SKM-1 treated with dmso at 0.1 percent for 144 hours (cell line): Measurements from ENCODE around the gene COL2A1.

Experiments used
- DNase-seq: peaks from one replicate; lab custom pipeline; 2025; ENCODE audit not compliant: unreplicated experiment; lab: John Stamatoyannopoulos, UW

Gene COL2A1

GRCh38 chr12:47990351-47991105, 13.7 kb downstream of the COL2A1 start:
- DNase-seq, result peak; percentile 21

GRCh38 chr12:47989666-47990065, 14.6 kb downstream of the COL2A1 start:
- DNase-seq, result no peak

- no peak for DNase-seq
These were observed 15.3 kb downstream of the COL2A1 start for GRCh38 chr12:47989023-47989417.

DNA sequence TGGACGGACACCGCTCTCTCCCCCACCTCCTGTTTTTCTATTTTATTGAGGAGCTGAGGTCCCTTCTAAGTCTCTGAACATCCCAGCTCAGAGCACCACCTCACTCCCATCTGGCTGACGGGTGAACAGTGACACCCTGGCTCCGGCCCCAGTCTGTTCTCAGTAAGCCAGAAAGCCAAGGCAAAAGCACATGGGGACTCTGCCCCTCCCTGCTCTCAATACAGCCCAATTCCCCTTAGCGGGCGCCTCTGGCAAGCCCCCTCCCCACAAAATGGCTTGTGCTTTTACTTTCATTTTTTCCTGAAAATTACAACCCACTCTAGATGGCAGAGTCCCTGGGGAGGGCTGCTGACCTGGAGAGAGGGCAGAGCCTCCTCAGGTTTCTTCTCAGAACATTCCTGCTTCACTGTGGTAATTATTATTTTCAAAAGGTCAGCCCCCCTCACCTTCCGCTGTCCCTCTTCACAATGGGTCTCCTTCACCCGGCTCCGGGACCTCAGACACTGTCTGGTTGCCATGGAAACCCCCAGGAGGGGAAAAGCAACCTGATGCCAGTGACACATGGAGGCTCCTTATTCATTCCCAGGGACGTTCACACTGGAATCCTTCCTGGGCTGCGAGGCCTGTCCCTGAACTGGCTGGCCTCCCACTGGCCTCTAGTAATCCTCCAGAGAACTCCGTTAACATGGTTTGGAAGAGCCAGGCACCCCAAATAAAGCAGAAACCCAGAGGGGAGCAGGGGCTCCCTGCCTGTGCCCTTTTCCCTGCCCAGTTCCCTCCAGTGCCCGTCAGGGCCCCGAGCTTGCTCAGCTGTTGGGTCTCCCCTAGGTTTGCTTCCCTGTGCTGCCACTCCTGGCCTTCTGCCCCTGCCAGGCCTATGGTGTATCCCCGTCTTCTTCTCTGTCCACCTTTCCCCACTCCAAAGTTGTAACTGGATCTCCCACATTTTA, 15.9 kb downstream of the COL2A1 start:
- no peak for DNase-seq

- no peak for DNase-seq
These were observed 16.7 kb downstream of the COL2A1 start for GRCh38 chr12:47987411-47988072.

- DNase-seq, result no peak
These were observed 17.4 kb downstream of the COL2A1 start for GRCh38 chr12:47986832-47987231.

- DNase-seq, result no peak
These were observed 18.0 kb downstream of the COL2A1 start for GRCh38 chr12:47986291-47986660.

DNA sequence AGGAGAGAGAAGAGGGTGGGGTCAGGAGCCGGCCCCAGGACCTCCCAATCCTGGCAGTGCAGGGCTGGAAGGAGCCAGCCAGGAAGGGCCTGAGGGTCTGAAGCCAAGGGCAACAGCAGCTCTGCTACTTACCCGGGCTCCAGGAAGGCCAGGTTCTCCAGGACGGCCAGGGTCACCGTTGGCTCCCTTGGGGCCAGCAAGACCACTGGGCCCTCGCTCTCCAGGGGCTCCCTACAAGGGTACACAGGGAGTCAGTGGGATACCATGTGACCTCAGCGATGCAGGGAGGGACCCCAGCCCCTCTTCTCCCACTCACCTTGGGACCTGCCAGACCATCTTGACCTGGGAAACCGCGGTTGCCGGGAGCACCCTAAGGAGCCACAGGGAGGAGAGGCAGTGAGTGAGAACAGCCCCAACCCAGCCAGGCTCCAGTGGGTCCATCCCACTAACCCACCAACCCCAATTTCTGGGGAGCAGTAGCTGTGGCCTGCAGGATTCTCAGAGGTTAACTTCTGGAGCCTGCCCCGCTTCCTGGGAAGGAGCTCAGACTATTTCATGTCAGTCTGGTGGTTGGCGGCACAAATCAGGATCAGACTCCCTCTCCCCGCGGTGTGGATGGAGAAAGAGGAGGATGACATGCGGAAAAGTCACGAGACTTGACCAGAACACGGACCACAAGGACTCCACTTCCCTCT, 18.5 kb downstream of the COL2A1 start:
- DNase-seq, result no peak

DNA sequence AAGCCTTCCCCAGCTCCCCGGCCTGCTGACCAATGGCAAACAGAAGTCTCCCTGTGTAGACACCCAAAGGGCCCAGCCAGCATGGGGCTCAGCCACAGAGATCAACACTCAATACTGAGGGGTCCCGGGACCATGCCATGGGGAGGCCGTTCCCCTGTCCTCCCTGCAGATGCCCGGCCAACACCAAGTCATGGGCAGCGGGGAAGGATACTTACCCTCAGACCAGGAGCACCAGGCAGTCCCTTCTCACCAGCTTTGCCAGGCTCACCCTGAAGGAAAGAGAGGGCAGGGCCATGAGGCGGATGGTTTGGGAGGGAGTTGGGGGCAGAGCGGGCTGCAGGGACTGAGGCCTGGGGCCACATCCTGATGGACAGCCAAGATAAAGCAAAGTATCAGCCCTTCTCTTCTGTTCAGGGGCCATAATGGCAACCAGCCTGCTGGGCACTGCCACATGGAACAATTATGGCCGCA, 19.9 kb downstream of the COL2A1 start:
- no peak for DNase-seq

DNA sequence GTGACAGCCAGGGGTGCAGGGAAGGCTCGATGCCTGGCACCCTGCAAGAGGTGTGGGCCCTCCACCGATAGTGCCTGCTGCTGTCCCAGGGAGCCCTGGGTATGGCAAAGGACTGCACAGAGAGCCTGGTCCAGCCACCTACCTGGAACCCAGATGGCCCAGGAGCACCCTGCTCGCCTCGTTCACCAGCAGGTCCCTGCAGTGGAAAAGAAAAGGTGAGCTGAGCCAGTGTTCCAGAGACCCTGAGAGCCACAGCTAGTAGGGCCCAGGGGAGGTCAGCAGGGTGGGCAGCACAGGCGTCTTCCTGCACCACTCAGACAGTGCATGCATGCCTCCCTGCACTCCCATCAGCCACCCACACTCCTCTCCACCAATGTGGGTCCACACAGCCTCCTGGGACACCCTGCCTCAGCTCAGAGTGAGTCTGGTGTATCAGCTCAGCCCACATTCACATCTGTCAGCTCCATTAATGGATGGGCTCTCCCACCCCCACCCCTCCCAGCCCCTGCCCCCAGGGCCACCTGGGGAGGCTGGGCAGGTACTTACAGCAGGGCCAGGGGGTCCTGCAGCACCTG, 20.6 kb downstream of the COL2A1 start:
- no peak for DNase-seq

DNA sequence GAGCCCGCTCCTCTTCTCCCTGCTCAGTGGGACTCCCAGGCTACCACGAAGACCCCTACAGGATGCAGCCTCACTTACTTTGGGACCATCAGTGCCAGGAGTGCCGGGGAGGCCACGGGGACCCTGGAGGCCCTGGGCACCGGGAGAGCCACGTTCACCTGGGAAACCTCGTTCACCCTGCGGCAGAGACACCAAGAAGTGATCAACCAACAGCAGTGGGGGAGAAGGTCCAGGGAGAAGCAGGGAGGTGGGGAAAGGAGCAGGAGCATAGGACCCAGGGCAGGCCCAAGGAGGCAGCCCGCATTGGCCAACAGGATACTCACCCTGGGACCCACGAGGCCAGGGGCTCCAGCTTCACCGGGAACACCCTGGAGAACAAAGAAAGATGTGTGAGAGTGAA, 21.5 kb downstream of the COL2A1 start:
- no peak for DNase-seq

DNA sequence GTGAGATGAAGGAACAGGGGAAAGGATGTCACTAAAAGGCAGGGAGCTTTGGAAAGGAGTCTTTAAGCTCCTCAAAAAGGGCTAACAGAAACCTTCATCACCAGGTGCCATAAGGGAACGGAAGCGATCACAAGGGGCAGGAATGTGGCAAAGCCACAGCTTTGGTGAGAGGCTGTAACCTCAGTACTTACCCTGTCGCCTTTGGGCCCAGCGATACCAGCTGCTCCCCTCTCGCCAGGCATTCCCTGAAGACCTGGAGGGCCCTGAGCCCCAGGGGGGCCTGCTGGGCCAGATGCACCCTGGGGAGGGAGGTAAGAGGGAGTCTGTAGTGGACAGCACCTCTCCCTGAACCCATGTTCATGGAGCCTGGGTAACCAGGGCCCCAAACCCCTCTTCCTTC, 22.0 kb downstream of the COL2A1 start:
- DNase-seq, result no peak

DNA sequence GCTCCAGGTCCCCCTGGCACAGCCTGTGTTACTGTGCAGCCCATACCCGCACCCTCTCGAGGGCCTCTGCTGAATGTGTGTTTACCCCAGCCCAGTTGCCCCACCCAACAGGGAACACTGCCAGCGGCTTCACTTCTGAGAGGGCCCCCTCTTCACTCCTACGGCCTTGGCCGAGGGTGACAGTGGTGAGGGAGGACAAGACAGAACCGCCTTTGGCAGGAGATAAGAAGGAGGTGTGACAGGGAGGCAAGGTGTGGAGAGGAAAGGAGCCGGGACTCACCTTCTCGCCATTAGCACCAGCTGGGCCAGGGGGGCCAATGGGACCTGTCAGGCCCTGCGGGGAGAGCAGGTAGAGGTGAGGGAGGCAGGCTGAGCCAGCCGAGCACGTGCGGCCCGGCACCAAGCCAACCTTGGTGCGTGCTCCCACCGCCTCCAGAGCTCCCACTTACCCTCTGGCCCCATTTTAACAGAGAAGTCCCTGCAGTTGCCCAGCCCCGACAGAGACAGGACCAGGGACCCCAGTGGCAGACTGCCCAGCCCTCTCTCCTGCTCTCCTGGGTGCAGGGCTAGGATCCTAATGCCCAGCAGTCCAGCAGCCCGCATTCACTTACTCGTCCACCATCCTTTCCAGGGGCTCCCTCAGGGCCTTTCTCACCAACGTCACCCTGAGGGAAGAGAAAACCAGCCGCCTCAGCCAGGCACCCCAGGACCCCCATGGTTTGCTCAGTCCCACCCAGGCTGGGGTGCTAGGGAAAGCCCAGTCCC, 22.6 kb downstream of the COL2A1 start:
- DNase-seq, result no peak

GRCh38 chr12:47980779-47981495, 23.3 kb downstream of the COL2A1 start:
- DNase-seq, result no peak

DNA sequence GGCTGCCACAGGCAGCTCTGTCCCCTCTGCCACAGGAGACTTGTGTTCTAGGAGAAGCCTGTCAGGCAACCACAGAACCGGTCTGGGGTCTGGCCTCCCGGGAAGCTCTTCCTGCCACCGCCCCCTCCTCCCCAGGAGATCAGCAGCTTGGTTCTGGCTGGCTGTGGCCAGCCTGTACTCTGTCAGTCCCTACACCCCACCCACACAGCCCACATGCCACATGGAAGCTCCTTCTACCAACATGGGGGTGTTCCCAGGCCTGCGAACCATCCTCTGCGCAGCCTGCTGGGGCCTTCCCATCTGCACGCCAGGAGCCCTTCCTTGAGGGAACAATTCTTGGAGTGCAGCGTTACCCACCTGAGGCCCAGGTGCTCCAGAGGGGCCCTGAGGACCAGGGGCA, 24.1 kb downstream of the COL2A1 start:
- DNase-seq, result no peak

DNA sequence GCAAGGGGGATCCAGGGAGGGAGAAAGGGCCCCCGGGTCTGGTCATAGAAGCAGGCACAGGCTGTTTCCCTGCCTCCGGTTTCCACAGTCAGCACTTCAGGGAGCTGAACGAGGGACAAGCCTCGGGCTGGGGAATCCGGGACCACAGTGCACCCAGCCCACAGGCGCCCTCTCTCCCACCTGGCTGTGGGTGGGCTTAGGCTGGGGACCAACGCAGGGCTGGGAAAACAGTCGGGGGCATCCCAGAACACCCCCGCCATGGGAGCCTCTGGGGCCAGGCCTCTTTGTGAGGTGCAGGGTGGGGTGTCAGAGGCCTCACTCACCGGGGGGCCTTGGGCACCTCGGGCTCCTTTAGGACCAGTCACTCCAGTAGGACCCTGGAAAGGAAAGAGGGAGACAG, 24.6 kb downstream of the COL2A1 start:
- DNase-seq, result no peak

- DNase-seq, result no peak
These were observed 25.1 kb downstream of the COL2A1 start for GRCh38 chr12:47979166-47979565.

DNA sequence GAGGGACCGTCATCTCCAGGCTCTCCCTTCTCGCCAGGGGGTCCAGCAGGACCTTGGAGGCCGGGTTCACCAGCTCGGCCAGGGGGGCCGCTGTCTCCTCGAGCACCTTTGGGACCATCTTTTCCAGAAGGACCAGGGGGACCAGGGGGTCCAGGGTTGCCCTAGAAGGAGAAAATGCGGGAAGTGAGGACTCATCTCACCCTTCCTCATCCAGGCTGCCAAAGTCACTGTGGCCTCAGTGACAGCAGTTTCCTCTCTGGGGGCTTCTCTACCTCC, 25.7 kb downstream of the COL2A1 start:
- no peak for DNase-seq

DNA sequence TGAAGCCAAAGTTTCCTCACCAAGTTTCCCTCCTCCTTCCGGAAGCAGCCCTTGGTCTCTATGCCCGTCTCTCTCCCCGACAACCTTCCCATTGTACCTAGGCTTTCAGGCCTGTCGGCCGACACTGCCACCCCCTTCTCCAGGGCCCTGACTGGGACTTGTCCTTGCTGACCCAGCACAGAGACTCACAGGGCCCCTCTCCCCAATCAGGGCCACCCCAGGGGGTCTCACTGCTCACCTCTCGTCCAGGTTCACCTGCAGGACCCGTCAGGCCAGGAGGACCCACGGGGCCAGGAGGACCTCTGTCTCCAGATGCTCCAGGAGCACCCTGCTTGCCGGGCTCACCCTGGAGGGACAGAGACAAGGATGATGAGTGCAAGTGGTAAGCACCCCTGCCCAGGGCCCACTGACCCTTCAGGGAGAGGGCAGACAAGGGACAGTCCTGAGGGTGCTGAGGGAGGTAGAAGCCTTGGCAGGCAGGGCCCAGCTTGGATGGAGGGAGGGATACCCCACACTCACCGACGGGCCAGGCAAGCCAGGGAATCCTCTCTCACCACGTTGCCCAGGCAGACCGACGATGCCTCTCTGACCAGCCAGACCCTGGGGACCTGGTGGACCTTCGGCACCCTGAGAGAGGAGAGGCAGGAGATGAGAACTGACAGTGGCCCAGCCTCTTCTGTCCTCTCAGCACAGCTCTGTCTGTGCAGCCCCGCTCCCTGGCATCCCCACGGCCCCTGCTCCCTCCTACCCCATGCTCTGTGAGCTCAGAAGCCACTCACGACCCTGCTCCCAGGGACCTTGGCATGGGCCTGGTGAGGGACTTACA, 26.3 kb downstream of the COL2A1 start:
- no peak for DNase-seq
